T-helper 1 cell treated with Interleukin-12 subunit alpha and Interleukin-12 subunit beta and Interleukin-4 antibody, amounts not matched to agents 30 μg/mL and 1 μg/mL, for 36 hours (primary cell): Measurements from ENCODE around the gene COX8C.

ENCODE experiments used
- H3K27ac Mint-ChIP-seq: one replicate; pipeline ENCODE4 v1.8.0; 2021; ENCODE audit warnings: mild to moderate bottlenecking, mixed read lengths
- H3K27me3 Mint-ChIP-seq: one replicate; pipeline ENCODE4 v1.8.0; 2021; ENCODE audit warnings: low read depth, mixed read lengths
- H3K36me3 Mint-ChIP-seq: one replicate; pipeline ENCODE4 v1.8.0; 2021; ENCODE audit warnings: low read depth, mixed read lengths
- H3K4me1 Mint-ChIP-seq: one replicate; pipeline ENCODE4 v1.8.0; 2021; ENCODE audit warnings: low read depth, mixed read lengths
- H3K4me3 Mint-ChIP-seq: one replicate; pipeline ENCODE4 v1.8.0; 2021; ENCODE audit warnings: mild to moderate bottlenecking, moderate library complexity, mixed read lengths
- H3K9me3 Mint-ChIP-seq: one replicate; pipeline ENCODE4 v1.8.0; 2021; ENCODE audit warnings: mixed read lengths

The COX8C gene

GRCh38 chr14:93346926-93347721, at the start of gene COX8C:
TSS of gene COX8C (plus strand) at chr14:93347182. CDS start at chr14:93347269, 87 bp downstream.
- Mint-ChIP-seq H3K4me3 (no peak within 1 kb of the TSS), H3K27ac (no peak within 1 kb of the TSS), H3K4me1 (no peaks in the 10 kb centered on the region), H3K36me3 (no peaks in the 10 kb centered on the region), H3K27me3 (peaks cover under 1% of the 10 kb centered on the region), H3K9me3 (peaks cover 14% of the 10 kb centered on the region)

- H3K36me3 Mint-ChIP-seq = no peaks in the 10 kb centered on the region
- H3K27ac Mint-ChIP-seq = no peak overlapping the region
- no peaks in the 10 kb centered on the region for H3K27me3 Mint-ChIP-seq
- peaks cover 7% of the 10 kb centered on the region for H3K4me1 Mint-ChIP-seq
- no peak overlapping the region for H3K4me3 Mint-ChIP-seq
- H3K9me3 Mint-ChIP-seq = no peaks in the 10 kb centered on the region
These were observed 47.6 kb upstream of the COX8C start for GRCh38 chr14:93299416-93299815.

GRCh38 chr14:93299866-93300265, 47.1 kb upstream of the COX8C start:
- no peaks in the 10 kb centered on the region for H3K27me3 Mint-ChIP-seq
- H3K4me3 Mint-ChIP-seq = no peak overlapping the region
- no peak overlapping the region for H3K27ac Mint-ChIP-seq
- no peaks in the 10 kb centered on the region for H3K36me3 Mint-ChIP-seq
- no peaks in the 10 kb centered on the region for H3K9me3 Mint-ChIP-seq
- H3K4me1 Mint-ChIP-seq = peaks cover 10% of the 10 kb centered on the region

GRCh38 chr14:93301821-93302447, 45.0 kb upstream of the COX8C start:
- Mint-ChIP-seq H3K27me3 (no peaks in the 10 kb centered on the region), H3K36me3 (no peaks in the 10 kb centered on the region), H3K4me1 (peaks cover 10% of the 10 kb centered on the region), H3K27ac (no peak overlapping the region), H3K4me3 (no peak overlapping the region), H3K9me3 (no peaks in the 10 kb centered on the region)

GRCh38 chr14:93302688-93303581, 44.0 kb upstream of the COX8C start:
- no peaks in the 10 kb centered on the region for H3K9me3 Mint-ChIP-seq
- H3K4me1 Mint-ChIP-seq = peaks cover 10% of the 10 kb centered on the region
- no peak overlapping the region for H3K4me3 Mint-ChIP-seq
- no peaks in the 10 kb centered on the region for H3K27me3 Mint-ChIP-seq
- H3K27ac Mint-ChIP-seq = no peak overlapping the region
- no peaks in the 10 kb centered on the region for H3K36me3 Mint-ChIP-seq

- H3K36me3 Mint-ChIP-seq = no peaks in the 10 kb centered on the region
- no peak overlapping the region for H3K27ac Mint-ChIP-seq
- peaks cover 9% of the 10 kb centered on the region for H3K4me1 Mint-ChIP-seq
- H3K9me3 Mint-ChIP-seq = no peaks in the 10 kb centered on the region
- H3K4me3 Mint-ChIP-seq = no peak overlapping the region
- H3K27me3 Mint-ChIP-seq = no peaks in the 10 kb centered on the region
These were observed 43.3 kb upstream of the COX8C start for GRCh38 chr14:93303659-93304058.

- no peak overlapping the region for H3K4me3 Mint-ChIP-seq
- no peak overlapping the region for H3K27ac Mint-ChIP-seq
- H3K27me3 Mint-ChIP-seq = no peaks in the 10 kb centered on the region
- no peaks in the 10 kb centered on the region for H3K36me3 Mint-ChIP-seq
- H3K9me3 Mint-ChIP-seq = no peaks in the 10 kb centered on the region
- H3K4me1 Mint-ChIP-seq = peaks cover 11% of the 10 kb centered on the region
These were observed 42.2 kb upstream of the COX8C start for GRCh38 chr14:93304771-93305170.

GRCh38 chr14:93305725-93306418, 41.1 kb upstream of the COX8C start:
- H3K9me3 Mint-ChIP-seq = no peaks in the 10 kb centered on the region
- H3K4me3 Mint-ChIP-seq = no peak overlapping the region
- H3K27ac Mint-ChIP-seq = no peak overlapping the region
- H3K27me3 Mint-ChIP-seq = no peaks in the 10 kb centered on the region
- peaks cover 8% of the 10 kb centered on the region for H3K4me1 Mint-ChIP-seq
- H3K36me3 Mint-ChIP-seq = no peaks in the 10 kb centered on the region

GRCh38 chr14:93306812-93307211, 40.2 kb upstream of the COX8C start:
- Mint-ChIP-seq H3K36me3 (no peaks in the 10 kb centered on the region), H3K9me3 (no peaks in the 10 kb centered on the region), H3K27ac (no peak overlapping the region), H3K4me3 (no peak overlapping the region), H3K27me3 (no peaks in the 10 kb centered on the region), H3K4me1 (peaks cover 8% of the 10 kb centered on the region)

- H3K4me1 Mint-ChIP-seq = peaks cover 5% of the 10 kb centered on the region
- no peak overlapping the region for H3K27ac Mint-ChIP-seq
- no peaks in the 10 kb centered on the region for H3K9me3 Mint-ChIP-seq
- no peak overlapping the region for H3K4me3 Mint-ChIP-seq
- H3K36me3 Mint-ChIP-seq = no peaks in the 10 kb centered on the region
- no peaks in the 10 kb centered on the region for H3K27me3 Mint-ChIP-seq
These were observed 38.2 kb upstream of the COX8C start for GRCh38 chr14:93308686-93309345.

- H3K4me1 Mint-ChIP-seq = peaks cover 5% of the 10 kb centered on the region
- no peak overlapping the region for H3K27ac Mint-ChIP-seq
- H3K27me3 Mint-ChIP-seq = no peaks in the 10 kb centered on the region
- H3K36me3 Mint-ChIP-seq = no peaks in the 10 kb centered on the region
- H3K4me3 Mint-ChIP-seq = no peak overlapping the region
- H3K9me3 Mint-ChIP-seq = no peaks in the 10 kb centered on the region
These were observed 37.5 kb upstream of the COX8C start for GRCh38 chr14:93309427-93309966.

GRCh38 chr14:93311082-93311481, 35.9 kb upstream of the COX8C start:
- Mint-ChIP-seq H3K36me3 (no peaks in the 10 kb centered on the region), H3K4me1 (peaks cover 3% of the 10 kb centered on the region), H3K9me3 (no peaks in the 10 kb centered on the region), H3K27ac (no peak overlapping the region), H3K27me3 (no peaks in the 10 kb centered on the region), H3K4me3 (no peak overlapping the region)

GRCh38 chr14:93315575-93315974, 31.4 kb upstream of the COX8C start:
- Mint-ChIP-seq H3K27ac (no peak overlapping the region), H3K27me3 (no peaks in the 10 kb centered on the region), H3K4me3 (no peak overlapping the region), H3K4me1 (peaks cover 8% of the 10 kb centered on the region), H3K9me3 (no peaks in the 10 kb centered on the region), H3K36me3 (no peaks in the 10 kb centered on the region)
